Retinal pigment epithelial cell (primary cell): Measurements from ENCODE around the gene CDC42SE1.

Experiments used
- DNase-seq: peaks from one replicate; pipeline ENCODE4 v3.0.0-alpha.2; 2010; ENCODE audit warnings: low read depth
- H3K4me3 ChIP-seq: 2 replicates; pipeline ENCODE4 v1.5.1; 2011; ENCODE audit warnings: mild to moderate bottlenecking, low read length, control low read depth, moderate library complexity
- TF ChIP-seq, protein P1 (sequence below): conservative IDR thresholded peaks from 2 replicates; pipeline ENCODE4 v1.5.1; 2011; ENCODE audit warnings: low read depth, low read length, control low read depth, inconsistent platforms

Gene CDC42SE1

DNA sequence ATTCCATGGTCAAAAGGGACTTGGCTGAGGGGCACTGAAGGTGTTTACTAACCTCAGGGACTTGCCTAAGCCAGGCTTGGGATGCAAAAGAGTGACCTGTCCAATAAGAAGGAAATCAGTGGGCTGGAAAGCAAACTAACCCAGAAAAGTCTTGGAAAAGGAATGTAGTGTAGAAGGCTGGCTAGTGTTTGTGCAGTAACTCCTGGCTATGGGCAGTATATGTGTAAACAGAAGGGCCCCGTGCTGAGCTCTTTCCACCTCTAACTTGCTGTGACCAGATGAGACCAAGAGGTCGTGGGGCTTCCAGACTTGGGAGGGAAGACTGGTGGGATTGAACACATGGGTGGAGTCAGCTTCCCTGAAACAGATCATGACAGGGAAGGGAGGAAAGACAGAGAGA is 56.8 kb downstream of the CDC42SE1 start:
- TF ChIP-seq, protein P1, sequence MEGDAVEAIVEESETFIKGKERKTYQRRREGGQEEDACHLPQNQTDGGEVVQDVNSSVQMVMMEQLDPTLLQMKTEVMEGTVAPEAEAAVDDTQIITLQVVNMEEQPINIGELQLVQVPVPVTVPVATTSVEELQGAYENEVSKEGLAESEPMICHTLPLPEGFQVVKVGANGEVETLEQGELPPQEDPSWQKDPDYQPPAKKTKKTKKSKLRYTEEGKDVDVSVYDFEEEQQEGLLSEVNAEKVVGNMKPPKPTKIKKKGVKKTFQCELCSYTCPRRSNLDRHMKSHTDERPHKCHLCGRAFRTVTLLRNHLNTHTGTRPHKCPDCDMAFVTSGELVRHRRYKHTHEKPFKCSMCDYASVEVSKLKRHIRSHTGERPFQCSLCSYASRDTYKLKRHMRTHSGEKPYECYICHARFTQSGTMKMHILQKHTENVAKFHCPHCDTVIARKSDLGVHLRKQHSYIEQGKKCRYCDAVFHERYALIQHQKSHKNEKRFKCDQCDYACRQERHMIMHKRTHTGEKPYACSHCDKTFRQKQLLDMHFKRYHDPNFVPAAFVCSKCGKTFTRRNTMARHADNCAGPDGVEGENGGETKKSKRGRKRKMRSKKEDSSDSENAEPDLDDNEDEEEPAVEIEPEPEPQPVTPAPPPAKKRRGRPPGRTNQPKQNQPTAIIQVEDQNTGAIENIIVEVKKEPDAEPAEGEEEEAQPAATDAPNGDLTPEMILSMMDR: no peak
- DNase-seq: no peak
- no peak overlapping the region for H3K4me3 ChIP-seq

DNA sequence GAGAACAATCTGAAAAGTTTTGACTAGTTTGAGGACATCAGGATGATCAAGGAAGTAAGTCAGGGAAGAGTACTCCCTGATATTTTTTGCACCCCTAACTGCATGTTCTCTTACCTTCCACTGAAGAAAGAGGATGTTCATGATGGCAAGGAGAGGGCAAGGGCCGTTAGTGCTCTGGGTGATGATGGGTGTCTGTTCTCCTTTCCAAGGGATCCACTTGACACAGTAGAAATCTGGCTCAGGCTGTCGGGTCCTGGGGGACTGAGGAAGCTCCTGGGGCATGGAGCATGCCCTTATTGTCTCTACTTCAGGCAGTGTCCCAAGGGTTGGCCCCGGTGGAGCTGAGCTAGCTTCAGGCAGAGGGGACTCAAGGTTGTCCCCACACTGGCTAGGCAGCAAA is 57.4 kb downstream of the CDC42SE1 start:
- no peak overlapping the region for H3K4me3 ChIP-seq
- TF ChIP-seq, protein P1: no peak
- DNase-seq: no peak

GRCh38 chr1:151001602-151002001 is 57.8 kb downstream of the CDC42SE1 start:
- TF ChIP-seq, protein P1: no peak
- H3K4me3 ChIP-seq: no peak overlapping the region
- no peak for DNase-seq
